Liver (tissue), 3 donors: ENCODE measurements around the gene ZKSCAN1.

Experiments used
- ATF3 ChIP-seq: IDR thresholded peaks from 2 replicates; pipeline ENCODE4 v1.6.1; 2016; ENCODE audit warnings: antibody characterized with exemption
- CTCF ChIP-seq: fragments of 150-350 bp; IDR thresholded peaks from 2 replicates; pipeline ENCODE4 v1.5.1; 2017; ENCODE audit warnings: improper control_type of control experiment, low read depth, low read length; ENCODE audit not compliant: missing input control
- HNF4G ChIP-seq: IDR thresholded peaks from 2 replicates; pipeline ENCODE4 v1.6.1; 2016; ENCODE audit warnings: antibody characterized with exemption
- SP1 ChIP-seq: IDR thresholded peaks from 2 replicates; pipeline ENCODE4 v1.6.1; 2018; ENCODE audit warnings: antibody characterized with exemption, mild to moderate bottlenecking
- TAF1 ChIP-seq: conservative IDR thresholded peaks from 2 replicates; pipeline ENCODE4 v1.6.1; 2016; ENCODE audit warnings: antibody characterized with exemption, mild to moderate bottlenecking
- YY1 ChIP-seq: IDR thresholded peaks from 2 replicates; pipeline ENCODE4 v1.6.1; 2016; ENCODE audit warnings: antibody characterized with exemption, mild to moderate bottlenecking
- TF ChIP-seq, protein P1 (sequence below): IDR thresholded peaks from 2 replicates; pipeline ENCODE4 v1.6.1; 2016; ENCODE audit warnings: antibody characterized with exemption
- TF ChIP-seq, protein P2 (sequence below): IDR thresholded peaks from 2 replicates; pipeline ENCODE4 v1.6.1; 2016; ENCODE audit warnings: antibody characterized with exemption, mild to moderate bottlenecking
- TF ChIP-seq, protein P3 (sequence below): IDR thresholded peaks from 2 replicates; pipeline ENCODE4 v1.6.1; 2016; ENCODE audit warnings: antibody characterized with exemption
- donor health status: healthy.
- donor health status: healthy.

GRCh38 chr7:100082978-100083377 lies 67.6 kb downstream of the ZKSCAN1 start:
- no peak for TF ChIP-seq CTCF
- TF ChIP-seq, protein P1, sequence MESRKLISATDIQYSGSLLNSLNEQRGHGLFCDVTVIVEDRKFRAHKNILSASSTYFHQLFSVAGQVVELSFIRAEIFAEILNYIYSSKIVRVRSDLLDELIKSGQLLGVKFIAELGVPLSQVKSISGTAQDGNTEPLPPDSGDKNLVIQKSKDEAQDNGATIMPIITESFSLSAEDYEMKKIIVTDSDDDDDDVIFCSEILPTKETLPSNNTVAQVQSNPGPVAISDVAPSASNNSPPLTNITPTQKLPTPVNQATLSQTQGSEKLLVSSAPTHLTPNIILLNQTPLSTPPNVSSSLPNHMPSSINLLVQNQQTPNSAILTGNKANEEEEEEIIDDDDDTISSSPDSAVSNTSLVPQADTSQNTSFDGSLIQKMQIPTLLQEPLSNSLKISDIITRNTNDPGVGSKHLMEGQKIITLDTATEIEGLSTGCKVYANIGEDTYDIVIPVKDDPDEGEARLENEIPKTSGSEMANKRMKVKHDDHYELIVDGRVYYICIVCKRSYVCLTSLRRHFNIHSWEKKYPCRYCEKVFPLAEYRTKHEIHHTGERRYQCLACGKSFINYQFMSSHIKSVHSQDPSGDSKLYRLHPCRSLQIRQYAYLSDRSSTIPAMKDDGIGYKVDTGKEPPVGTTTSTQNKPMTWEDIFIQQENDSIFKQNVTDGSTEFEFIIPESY, result no peak
- TF ChIP-seq ATF3, result no peak
- TF ChIP-seq, protein P2, sequence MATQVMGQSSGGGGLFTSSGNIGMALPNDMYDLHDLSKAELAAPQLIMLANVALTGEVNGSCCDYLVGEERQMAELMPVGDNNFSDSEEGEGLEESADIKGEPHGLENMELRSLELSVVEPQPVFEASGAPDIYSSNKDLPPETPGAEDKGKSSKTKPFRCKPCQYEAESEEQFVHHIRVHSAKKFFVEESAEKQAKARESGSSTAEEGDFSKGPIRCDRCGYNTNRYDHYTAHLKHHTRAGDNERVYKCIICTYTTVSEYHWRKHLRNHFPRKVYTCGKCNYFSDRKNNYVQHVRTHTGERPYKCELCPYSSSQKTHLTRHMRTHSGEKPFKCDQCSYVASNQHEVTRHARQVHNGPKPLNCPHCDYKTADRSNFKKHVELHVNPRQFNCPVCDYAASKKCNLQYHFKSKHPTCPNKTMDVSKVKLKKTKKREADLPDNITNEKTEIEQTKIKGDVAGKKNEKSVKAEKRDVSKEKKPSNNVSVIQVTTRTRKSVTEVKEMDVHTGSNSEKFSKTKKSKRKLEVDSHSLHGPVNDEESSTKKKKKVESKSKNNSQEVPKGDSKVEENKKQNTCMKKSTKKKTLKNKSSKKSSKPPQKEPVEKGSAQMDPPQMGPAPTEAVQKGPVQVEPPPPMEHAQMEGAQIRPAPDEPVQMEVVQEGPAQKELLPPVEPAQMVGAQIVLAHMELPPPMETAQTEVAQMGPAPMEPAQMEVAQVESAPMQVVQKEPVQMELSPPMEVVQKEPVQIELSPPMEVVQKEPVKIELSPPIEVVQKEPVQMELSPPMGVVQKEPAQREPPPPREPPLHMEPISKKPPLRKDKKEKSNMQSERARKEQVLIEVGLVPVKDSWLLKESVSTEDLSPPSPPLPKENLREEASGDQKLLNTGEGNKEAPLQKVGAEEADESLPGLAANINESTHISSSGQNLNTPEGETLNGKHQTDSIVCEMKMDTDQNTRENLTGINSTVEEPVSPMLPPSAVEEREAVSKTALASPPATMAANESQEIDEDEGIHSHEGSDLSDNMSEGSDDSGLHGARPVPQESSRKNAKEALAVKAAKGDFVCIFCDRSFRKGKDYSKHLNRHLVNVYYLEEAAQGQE, result no peak
- TF ChIP-seq TAF1, result no peak
- TF ChIP-seq HNF4G, result no peak
- TF ChIP-seq YY1, result no peak
- TF ChIP-seq, protein P3, sequence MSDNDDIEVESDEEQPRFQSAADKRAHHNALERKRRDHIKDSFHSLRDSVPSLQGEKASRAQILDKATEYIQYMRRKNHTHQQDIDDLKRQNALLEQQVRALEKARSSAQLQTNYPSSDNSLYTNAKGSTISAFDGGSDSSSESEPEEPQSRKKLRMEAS, result no peak
- no peak for TF ChIP-seq SP1
